HepG2 (cell line): Measurements from ENCODE around the gene BNIP1. TPM values are rescaled to one million over a fixed set of nuclear protein-coding genes. Genes with fewer than 3 reads are reported as not detected.
"Not testable (repeated sequence)": the region's sequence is repeated elsewhere in the genome, so short reads cannot be mapped to it uniquely, and the experiment has no call there.

Experiments
- ATAC-seq: fragments of 200-7000 bp; cut with Tn5 transposase; 3 replicates; pipeline ENCODE4 v1.9.1; 2020; ENCODE audit warnings: mild to moderate bottlenecking, moderate library complexity
- BruUV-seq: library from RNA; stranded (reverse); fragments of 400-500 nt; replicated peaks from 2 replicates; lab custom pipeline; 2021; lab: Mats Ljungman, UMichigan
- CTCF ChIA-PET: fragments of 300-600 bp; formaldehyde crosslinking; extraction: SDS; loops from one replicate; lab custom pipeline; 2021; ENCODE audit warnings: low total read pairs, inconsistent platforms, low intra/inter-chr PET ratio; lab: Yijun Ruan, JAX
- POLR2A ChIA-PET: fragments of 350-600 bp; sonication (Branson Sonifier 250); formaldehyde crosslinking; loops from one replicate; lab custom pipeline; 2020; ENCODE audit warnings: antibody characterized with exemption, inconsistent platforms; lab: Yijun Ruan, JAX
- DNase-seq: peaks from one replicate; pipeline ENCODE4 v3.0.0-alpha.2; 2015; ENCODE audit warnings: low spot score
- FAIRE-seq: peaks from 3 replicates; lab custom pipeline; 2011; peaks lifted over from hg19 to GRCh38; lab: Jason Lieb, UNC
- H2AFZ ChIP-seq: one replicate; pipeline ENCODE4 v1.6.1; 2011; ENCODE audit warnings: low read length, inconsistent platforms
- H3K27ac ChIP-seq: fragments of 300-600 bp; 3 replicates; pipeline ENCODE4 v1.8.0; 2011; ENCODE audit warnings: mixed run types, mild to moderate bottlenecking, mixed read lengths, low read length, inconsistent platforms; ENCODE audit not compliant: insufficient read depth; ENCODE audit errors: extremely low read length
- H3K27me3 ChIP-seq, 2 experiments: fragments of 200-600 bp in 1 of 2; 2 replicates in 1 of 2; 3 replicates in 1 of 2; pipeline versions ENCODE4 v1.6.0 to v1.8.0; 2011; ENCODE audit warnings: low read length in 2 of 2, mild to moderate bottlenecking in 2 of 2, moderate library complexity in 2 of 2, inconsistent platforms in 1 of 2; ENCODE audit not compliant: insufficient read depth in 2 of 2, control insufficient read depth in 1 of 2
- H3K36me3 ChIP-seq, 2 experiments: fragments of 200-600 bp in 1 of 2; replicated peaks in 1 of 2; 2 replicates in 1 of 2; 3 replicates in 1 of 2; pipeline versions ENCODE4 v1.5.1 to v1.8.0; 2011; ENCODE audit warnings: low read length in 2 of 2, inconsistent platforms in 1 of 2; ENCODE audit not compliant: insufficient read depth in 2 of 2, control insufficient read depth in 1 of 2
- H3K4me1 ChIP-seq: 2 replicates; pipeline ENCODE4 v1.5.1; 2012; ENCODE audit warnings: low read length, inconsistent platforms; ENCODE audit not compliant: insufficient read depth
- H3K4me2 ChIP-seq: 2 replicates; pipeline ENCODE4 v1.6.0; 2011; ENCODE audit warnings: low read depth, low read length, inconsistent platforms
- H3K4me3 ChIP-seq, 3 experiments: fragments of 200-600 bp in 1 of 3; sonication (generic), shearing (Covaris generic) in 1 of 3; replicated peaks in 1 of 3; 2 replicates each; pipeline ENCODE4 v1.5.1; 2011 to 2016; ENCODE audit warnings: low read length in 3 of 3, inconsistent platforms in 2 of 3, low read depth in 2 of 3, mild to moderate bottlenecking in 2 of 3, control low read depth in 1 of 3, mixed read lengths in 1 of 3; ENCODE audit not compliant: insufficient read depth in 1 of 3
- H3K79me2 ChIP-seq: one replicate; pipeline ENCODE4 v1.6.1; 2011; ENCODE audit warnings: low read length, inconsistent platforms; ENCODE audit not compliant: insufficient read depth
- H3K9ac ChIP-seq: 2 replicates; pipeline ENCODE4 v1.6.0; 2011; ENCODE audit warnings: mild to moderate bottlenecking, low read depth, low read length, inconsistent platforms; ENCODE audit not compliant: insufficient read depth
- H3K9me3 ChIP-seq: 2 replicates; pipeline ENCODE4 v1.5.1; 2012; ENCODE audit warnings: mild to moderate bottlenecking, low read length
- H4K20me1 ChIP-seq: 2 replicates; pipeline ENCODE4 v1.6.0; 2011; ENCODE audit warnings: inconsistent platforms, mild to moderate bottlenecking, low read length, moderate library complexity; ENCODE audit not compliant: insufficient read depth
- HDAC2 ChIP-seq: sonication (generic); formaldehyde crosslinking; IDR thresholded peaks from 2 replicates; pipeline ENCODE4 v1.4.0; 2020; ENCODE audit warnings: missing genetic modification reagents
- PRMT3 ChIP-seq: sonication (generic); formaldehyde crosslinking; IDR thresholded peaks from 2 replicates; pipeline ENCODE4 v1.8.1; 2022; ENCODE audit warnings: low read depth, mild to moderate bottlenecking, moderate library complexity, missing genetic modification reagents, borderline replicate concordance
- SIX4 ChIP-seq: sonication (generic); formaldehyde crosslinking; IDR thresholded peaks from 2 replicates; pipeline ENCODE4 v1.4.0; 2020; ENCODE audit warnings: missing genetic modification reagents
- ZNF256 ChIP-seq: sonication (generic); formaldehyde crosslinking; conservative IDR thresholded peaks from 2 replicates; pipeline ENCODE4 v1.4.0; 2020; ENCODE audit warnings: missing genetic modification reagents
- ZNF280B ChIP-seq: sonication (generic); formaldehyde crosslinking; IDR thresholded peaks from 2 replicates; pipeline ENCODE4 v1.5.0; 2020; ENCODE audit warnings: missing genetic modification reagents, mild to moderate bottlenecking, borderline replicate concordance
- WGBS: methylation state at CpG from one replicate; pipeline ENCODE4 v1.1.6; 2017; ENCODE audit warnings: low lambda C conversion rate; 5-methylcytosine and 5-hydroxymethylcytosine counted together
- in situ Hi-C: cut with HindIII; loops from 2 replicates; pipeline ENCODE4 v1.10.0; 2017; ENCODE audit warnings: low pct_unique_long_range_greater_than_20kb; ENCODE audit not compliant: extremely low pct_ligation_motif_present
- intact Hi-C: fragments of 100-400 bp; cut with micrococcal nuclease; formaldehyde crosslinking; loops from one replicate; pipeline ENCODE4 v1.10.0; 2022; ENCODE audit not compliant: unreplicated experiment
- polyA plus RNA-seq, 8 experiments: library from polyadenylated mRNA; depleted of rRNA in 3 of 8; stranded (reverse) in 7 of 8; unstranded in 1 of 8; fragments of >200 nt; fragmentation: Illumina TruSeq in 4 of 8; extraction: Trizol in 4 of 8; gene quantifications; 2 replicates each; pipeline versions ENCODE4 v1.2.1 to v1.2.3, GENCODE V29; 2011 to 2016; ENCODE audit warnings: low read depth in 4 of 8, missing spikeins in 1 of 8, mixed read lengths in 1 of 8; ENCODE audit not compliant: insufficient read depth in 1 of 8
- total RNA-seq, 5 experiments: library from RNA; depleted of rRNA; stranded (reverse); fragments of >200 nt; fragmentation: Illumina TruSeq; extraction: Trizol; gene quantifications; 2 replicates each; pipeline ENCODE4 v1.2.3, GENCODE V29; 2016; ENCODE audit warnings: low read depth in 1 of 5

Gene BNIP1
- total and polyA plus RNA-seq, 2 of the 13 experiments (the other 11 are each of a cell fraction or from before 2014, with no cell fraction given), result 13.2 to 16.9 TPM

GRCh38 chr5:173153842-173154241, 9.5 kb downstream of the BNIP1 start (continued):
- no peak for TF ChIP-seq ZNF280B (CRISPR knock-in tag)
- TF ChIP-seq SIX4 (CRISPR knock-in tag), result no peak
- no peak for TF ChIP-seq PRMT3

- CTCF ChIA-PET, ATAC-seq, H3K27me3 ChIP-seq, in situ Hi-C loops, H3K9ac ChIP-seq, H2AFZ ChIP-seq, H3K79me2 ChIP-seq, intact Hi-C loops, H3K9me3 ChIP-seq, H3K4me1 ChIP-seq, H3K4me2 ChIP-seq, BruUV-seq, H3K27ac ChIP-seq, H3K4me3 ChIP-seq, H4K20me1 ChIP-seq, FAIRE-seq, DNase-seq, POLR2A ChIA-PET: not testable (repeated sequence)
- peaks cover 7 to 39% of the 10 kb centered on the region in 2 experiments for H3K36me3 ChIP-seq
- 98% methylated on average over 5 of the region's 5 CpGs for WGBS
Measured at GRCh38 chr5:173154619-173155018, 10.3 kb downstream of the BNIP1 start.

- CTCF ChIA-PET, result no interaction called here
- Histone ChIP-seq H3K27me3 (no peaks in the 10 kb centered on the region), H3K9me3 (no peaks in the 10 kb centered on the region), H3K4me2 (no peak overlapping the region), H3K4me3 (no peak overlapping the region), H3K79me2 (no peaks in the 10 kb centered on the region), H2AFZ (no peak overlapping the region), H4K20me1 (no peaks in the 10 kb centered on the region), H3K9ac (no peak overlapping the region), H3K36me3 (peaks cover 12 to 50% of the 10 kb centered on the region in 2 experiments), H3K27ac (no peak overlapping the region), H3K4me1 (no peaks in the 10 kb centered on the region)
- POLR2A ChIA-PET, result no interaction called here
- no peak for FAIRE-seq
- no peak for DNase-seq
- WGBS, result 64% methylated on average over 2 of the region's 2 CpGs
- intact Hi-C loops (no loop called here), in situ Hi-C loops (no loop called here)
- no TSS peak for BruUV-seq
- no peak for TF ChIP-seq ZNF256 (CRISPR knock-in tag)
- TF ChIP-seq HDAC2, result no peak
- ATAC-seq, result no peak
Measured at GRCh38 chr5:173155912-173156311, 11.6 kb downstream of the BNIP1 start.
